ENCODE measurements around the gene CLIC5.
A peak's percentile ranks its signal among the peaks of the same experiment; 100 is the strongest.

CLIC5 gene

DNA sequence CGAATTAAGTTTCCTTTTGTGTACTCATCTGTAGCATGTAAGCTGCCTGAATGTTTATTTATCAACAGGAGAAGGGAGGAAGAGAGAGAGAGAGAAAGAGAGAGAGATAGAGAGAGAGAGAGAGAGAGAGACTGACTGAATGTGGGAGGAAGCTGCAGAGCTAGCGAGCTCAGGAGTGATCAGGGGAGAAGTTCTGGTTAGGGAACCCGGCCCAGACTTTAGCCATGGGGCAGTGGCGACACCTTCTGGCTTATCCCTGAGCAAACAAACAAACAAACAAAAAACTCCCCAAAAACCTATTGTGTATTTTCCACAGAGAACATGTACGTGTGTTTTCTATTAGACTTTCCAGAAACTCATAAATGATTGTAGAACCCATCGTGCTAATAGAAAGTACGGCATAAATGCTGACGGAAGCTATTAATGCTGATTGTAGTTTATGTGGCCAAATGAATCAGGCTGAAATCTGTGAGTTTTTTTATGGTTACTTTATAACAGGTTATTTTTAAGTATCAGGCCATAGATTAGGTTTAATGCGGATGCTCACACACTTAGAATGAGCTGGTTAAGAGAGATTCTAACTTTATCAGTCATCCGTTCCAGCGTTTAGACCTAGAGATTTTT is 92.8 kb downstream of the CLIC5 start:
- DNase-seq, result peak; percentile 16

DNA sequence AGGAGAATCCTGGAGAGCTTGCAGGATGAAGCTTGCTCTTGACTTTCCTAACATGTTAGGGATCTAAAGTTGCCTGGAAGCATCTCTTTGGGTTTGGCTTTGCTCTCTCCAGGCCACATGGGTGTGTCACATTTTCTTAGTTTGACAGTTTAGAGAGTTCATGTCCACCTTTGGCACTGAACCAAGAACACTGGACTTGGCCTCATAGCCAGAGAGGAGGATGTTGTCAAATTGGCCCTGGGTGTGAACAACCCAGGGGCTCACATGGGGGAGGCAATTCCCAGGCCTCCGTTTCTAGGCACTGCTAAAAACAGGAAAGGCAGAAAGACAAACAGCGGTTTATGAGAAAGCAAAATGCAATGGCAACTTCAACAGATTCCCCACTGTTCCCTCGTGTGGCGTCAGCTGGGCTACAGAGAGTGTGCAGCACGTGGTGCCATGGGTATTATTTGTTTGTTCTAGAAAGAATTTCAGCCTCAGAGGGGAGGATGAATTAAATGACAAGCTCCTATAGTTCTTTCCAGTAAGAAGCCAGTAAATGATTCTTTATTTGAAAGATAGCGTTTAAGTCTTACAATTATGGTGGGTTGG is 93.9 kb downstream of the CLIC5 start:
- no peak for DNase-seq

DNA sequence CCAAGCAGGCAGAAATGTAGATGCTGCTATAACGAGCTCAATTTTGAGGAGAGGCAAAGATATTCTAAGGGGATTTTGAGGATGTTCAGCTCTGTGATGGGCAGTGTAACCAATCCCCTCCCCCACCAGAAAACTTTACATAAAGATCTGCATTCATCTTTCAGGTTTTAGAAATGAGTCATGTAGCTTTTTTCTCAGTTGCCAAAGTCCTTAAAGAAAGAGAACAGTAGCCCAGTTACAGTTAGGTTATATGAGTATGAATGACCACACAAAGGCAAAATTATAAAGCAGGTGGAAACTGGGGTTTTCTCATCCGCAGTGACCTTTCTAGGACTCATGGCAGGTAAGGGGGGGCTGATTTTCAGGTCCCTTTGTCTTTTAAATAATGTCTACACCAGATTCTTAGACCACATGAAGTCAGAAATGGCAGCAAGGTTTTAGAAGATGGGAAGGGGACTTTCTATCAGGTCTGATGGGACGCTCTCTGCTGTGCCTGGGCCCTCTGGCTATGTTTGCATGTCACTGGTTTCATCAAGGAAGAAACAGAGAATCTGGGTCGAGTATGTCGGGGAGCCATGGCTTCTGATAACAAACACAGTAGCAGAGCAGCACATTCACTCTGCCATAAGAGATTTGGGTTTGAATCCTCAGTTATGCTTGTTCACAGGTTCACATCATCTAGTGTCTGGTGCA is 94.7 kb downstream of the CLIC5 start:
- no peak for DNase-seq

DNA sequence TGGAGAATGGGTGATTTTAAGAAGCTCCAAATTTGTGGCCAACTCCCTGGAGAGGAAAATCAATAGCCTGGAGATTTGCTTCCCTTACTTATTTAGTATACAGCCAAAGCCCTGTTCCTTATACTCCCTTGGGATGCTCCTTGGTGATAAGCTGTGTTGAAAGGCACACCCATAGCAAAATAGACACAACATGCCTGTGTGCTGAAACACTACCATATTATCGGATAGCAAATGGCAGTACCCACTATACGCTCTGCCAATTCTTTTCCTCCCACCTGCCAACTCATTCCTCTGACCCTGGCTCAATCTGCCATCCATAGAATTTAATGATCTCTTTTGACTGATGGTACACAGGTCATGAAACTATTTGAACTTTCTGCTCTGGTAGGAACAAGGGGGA is 98.2 kb downstream of the CLIC5 start:
- DNase-seq, result no peak

DNA sequence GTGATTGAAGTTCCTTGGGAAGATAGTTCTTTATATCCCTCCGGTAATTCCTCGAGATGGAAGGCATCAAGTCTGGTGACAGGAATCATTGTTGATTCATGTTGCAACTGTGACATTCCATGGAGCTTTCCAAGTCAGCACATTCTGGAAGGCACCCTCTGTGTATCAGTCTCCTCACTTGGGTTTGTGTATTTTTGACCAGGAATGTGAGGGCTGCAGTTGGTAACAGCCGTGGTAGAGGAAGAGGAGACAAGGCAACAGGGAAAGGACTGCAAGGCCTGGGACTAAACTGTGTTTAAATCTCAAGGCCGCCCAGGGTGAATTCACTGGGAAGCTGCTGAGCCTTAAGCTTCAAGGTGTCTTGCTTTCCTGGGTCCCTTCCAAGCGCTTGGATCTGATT is 99.0 kb downstream of the CLIC5 start:
- DNase-seq, result no peak

DNA sequence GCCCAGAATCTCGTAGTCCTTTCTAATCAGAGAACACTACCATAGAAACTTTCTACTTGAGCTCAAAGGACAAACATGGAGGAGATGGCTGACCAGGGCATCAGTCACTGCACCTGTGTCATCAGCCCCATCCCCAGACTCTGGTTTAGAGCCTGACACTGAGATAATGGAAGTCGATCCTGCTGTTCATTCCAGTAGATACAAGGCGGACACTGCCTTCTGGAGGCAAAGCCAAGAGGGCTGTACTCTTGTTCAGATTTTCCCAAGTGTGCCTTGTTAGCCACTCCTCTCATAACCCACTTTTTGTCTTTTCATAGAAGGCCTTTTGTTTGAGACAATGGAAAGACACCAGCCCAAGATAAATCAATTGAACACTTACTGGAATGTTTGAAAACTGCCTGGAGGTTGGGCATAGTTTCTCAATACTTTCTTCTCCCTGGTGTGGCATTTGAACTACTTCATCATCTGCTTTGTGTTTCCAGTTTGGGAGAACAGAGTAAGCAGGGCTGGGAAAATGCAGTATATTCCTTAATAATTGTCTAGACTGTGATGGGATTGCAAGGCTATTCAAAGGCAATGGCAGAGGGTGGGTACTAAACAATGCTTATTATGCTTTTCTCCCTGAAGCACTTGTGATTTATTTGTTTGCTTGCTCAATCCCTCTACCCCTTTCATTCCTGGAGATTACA is 99.7 kb downstream of the CLIC5 start:
- no peak for DNase-seq

DNA sequence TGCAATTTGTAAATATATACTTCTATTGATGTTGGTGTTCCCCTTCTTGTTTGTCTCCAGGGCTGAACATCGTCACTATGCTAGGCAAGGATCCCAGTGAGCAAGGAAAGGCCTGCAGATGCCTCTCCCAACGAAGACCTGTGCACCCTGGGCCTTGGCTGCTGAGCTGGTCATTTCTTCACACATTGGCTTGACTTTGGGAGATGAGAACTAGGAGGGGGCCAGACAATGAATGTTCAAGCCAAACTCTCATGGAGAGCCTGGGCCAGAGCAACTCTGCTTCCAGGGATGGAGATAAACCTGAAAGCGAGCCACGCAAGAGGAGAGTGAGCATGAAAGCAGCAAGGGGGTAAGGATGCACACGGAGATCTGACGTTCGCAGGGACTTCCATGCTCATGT is 104.0 kb downstream of the CLIC5 start:
- DNase-seq, result no peak

DNA sequence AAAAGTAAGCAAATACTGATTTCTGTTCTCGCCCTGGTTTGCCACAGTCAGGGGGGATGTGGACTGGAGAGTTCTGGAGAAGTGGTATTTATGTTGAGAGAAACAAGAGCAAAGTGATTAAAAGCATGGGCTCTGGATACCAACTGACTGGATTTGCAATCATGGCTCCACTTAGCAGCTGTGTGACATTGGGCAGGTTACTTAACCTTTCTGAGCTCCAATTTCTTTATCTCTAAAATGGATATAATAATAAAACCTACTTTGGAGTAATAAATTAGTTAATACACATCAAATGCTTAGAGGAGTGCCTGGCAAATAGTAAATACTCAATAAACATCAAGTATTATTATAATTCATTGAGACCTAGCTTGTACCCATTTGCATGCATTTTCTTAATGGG is 111.7 kb downstream of the CLIC5 start:
- DNase-seq, result no peak

DNA sequence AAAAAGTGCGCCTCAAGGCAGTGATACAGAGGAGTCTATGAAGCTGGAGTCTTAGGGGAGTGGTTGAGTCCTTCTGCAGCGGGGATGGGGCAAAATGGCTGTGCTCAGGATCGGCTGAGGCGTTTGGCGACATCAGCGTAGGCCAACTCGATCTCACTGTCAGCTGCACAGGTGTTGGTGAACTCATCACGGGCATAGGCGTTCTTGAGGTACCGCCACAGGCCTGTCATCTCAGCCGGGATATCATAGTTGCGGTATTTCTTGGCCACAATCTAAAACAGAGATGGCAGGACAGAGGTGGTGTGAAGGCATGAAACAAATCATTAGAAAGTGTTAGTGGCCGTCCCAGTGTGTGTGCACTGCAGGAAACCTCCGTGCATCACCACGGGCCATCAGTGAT is 112.7 kb downstream of the CLIC5 start:
- DNase-seq, result no peak

DNA sequence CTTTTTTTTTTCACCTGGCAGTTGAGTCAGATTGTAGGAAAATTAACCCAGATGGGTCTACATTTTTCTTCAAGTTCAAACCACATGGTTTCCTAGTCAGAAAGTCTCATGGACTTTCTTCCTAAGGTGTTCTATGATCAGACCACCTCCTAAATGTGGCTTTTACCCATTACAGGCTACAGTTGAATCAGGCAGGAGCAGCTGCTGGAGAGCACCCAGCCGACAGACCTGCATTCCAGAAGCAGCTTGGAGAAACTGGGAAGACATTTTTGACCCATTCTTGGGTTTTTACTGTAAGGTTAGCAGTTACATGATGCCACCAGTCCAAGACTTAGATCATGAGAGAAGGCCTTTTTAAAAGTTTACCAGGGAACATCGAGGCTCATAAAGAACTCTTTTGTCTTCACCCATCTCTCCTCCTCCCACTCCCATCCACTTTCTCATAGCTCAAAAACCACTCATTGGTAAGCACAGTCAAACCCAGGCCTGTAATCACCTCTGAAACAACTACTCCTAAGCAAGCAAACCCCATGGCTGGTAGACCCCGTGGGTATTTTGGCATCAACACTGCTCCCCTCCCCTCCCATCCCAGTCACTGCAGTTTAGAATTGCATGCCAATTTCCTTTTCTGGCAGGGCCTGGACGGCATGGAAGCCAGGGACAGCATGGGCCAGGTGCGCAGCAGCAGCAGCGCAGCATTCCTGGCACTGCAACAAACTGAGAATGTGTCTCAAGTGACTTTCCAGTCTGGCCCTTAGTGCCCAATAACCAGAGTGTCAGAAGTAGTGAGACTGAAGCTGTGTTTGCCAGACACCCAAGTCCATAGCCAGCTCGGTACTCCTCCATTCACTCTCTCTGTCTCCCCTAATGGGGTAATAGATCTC is 113.7 kb downstream of the CLIC5 start:
- DNase-seq, result no peak

DNA sequence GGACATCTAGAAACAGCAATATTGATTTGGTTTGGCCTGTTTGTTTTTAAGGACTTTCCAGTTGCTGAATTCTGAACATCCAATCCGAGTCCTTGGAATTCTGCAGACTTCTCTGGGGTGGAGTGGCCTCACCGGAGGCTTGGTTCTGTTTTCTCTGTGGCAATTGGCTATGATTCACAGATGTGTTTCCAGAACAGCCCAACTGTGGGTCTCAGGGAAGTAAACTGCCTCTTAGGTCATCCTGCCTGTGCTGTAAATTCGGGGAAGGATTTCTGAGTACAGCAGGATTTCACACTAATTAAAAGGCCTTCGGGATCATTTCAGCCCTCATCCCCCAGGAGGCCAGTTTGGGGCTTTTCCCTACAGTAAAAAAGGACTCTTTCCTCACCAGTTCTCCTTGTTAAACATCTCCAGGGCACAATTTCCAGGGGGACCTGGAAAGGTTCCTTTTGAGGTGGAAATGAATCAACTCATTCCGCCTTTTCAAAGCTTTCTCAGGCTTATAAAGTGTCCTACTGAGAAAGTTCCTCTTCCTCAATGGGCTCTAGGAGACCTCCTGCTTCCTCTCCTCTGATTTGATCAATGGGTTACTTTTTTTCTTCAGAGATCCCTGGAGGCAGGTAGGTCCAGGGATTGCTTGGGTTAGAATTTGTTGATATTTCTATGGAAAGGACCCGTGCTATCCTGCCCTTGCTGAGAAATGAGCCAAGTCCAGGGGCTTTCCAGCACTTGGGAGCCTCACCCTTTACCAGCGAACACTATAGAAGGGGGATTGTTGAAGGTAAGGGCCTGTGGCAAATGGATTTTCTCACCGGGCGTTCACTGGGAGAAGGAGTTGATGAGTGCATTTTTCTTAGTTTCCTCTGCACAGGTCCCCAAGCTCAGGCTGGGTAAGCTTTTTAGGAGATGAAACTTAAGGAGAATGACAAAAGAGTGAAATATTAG is 114.6 kb downstream of the CLIC5 start:
- no peak for DNase-seq

DNA sequence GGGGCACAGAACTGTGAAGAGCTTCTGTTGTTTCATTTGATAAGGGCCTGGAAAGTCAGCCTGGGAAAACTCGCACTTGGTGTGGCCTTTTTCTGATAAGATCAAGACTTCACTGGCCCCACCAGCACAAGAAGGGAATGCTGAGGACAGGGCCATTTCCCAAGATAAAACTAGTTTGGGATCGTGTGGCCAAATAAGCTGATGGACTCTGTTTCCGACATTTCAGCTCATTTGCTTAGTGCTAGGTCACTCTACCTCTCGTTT is 116.0 kb downstream of the CLIC5 start:
- DNase-seq, result no peak

DNA sequence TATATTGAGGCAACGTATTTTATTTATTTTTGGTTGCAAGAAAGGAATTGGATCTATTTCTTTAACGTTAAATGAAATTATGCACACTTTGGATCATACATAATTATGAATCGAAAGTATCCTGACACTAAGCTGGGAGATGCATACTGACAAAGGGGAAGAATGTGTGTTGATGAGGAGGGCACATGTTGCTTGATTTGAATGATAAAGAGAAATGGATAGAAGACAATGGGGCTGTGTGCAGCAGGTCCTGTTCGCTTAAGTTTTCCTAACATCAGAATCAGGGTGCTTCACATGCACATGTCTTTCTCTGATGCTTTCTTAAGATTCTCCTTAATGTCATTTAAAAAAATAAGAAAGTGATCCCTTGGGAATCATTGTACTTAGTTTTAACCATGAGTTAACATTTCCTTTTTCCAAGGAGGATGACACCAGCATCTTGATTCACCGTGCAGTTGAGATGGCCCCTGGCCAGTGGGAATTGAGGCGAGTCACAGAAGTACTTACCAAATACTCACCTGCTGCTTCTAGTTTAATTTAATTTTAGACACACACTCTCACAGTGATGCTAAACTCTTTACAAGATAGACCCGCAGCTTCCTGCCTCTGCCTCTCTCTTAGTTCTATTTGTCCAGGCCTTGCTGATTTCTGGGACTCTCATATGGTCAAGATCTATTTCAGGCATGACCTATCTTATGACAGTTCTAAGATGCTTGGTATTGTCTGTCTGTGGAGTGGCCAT is 116.5 kb downstream of the CLIC5 start:
- no peak for DNase-seq

DNA sequence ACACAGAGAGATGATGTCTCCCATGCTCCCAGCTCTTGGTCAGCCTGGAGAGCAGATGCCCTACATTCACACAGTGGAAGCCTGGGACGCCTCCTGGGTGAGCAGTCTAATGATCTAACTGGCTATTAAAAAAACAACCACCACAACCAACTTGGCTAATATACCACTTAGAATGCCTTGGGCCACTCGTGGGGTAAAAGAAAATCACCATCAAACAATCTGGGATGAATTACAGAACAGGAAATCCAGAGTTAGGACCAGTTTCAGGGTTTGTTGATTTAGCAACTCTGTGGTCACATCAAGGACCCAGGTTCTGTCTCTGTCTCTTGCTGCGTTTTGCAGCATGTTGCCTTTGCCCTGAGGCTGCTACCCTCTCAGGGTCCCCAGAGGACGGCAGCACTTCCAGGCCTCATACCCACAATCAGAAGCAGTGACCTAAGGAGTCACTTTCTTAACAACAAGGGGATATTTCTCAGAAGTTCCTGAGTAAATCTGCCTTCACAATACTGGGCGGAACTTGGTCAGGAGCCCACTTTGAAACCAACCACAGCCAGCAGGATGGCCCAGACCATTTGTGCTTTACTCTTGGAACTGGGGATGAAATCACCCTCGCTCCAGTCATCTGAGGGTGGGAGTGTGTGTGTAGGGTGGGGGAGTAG is 118.7 kb downstream of the CLIC5 start:
- DNase-seq, result no peak

DNA sequence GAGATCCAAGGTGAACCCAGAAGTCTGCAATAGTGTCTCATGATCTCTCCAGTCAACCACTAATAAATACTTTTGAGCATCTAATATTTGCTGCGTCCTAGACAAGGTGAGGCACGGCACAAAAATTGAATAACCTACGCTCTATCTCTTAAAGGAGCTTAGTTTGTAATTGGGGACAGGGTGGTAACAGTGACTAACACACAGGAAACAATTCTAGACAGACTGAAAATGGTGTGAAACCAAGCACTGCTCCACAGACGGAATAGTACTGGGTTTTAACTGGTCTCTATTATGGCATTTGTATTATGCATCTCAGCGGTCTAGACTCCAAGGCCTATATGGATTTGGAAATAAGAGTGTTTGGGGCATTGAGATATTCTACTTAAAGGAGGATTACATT is 120.1 kb downstream of the CLIC5 start:
- no peak for DNase-seq

DNA sequence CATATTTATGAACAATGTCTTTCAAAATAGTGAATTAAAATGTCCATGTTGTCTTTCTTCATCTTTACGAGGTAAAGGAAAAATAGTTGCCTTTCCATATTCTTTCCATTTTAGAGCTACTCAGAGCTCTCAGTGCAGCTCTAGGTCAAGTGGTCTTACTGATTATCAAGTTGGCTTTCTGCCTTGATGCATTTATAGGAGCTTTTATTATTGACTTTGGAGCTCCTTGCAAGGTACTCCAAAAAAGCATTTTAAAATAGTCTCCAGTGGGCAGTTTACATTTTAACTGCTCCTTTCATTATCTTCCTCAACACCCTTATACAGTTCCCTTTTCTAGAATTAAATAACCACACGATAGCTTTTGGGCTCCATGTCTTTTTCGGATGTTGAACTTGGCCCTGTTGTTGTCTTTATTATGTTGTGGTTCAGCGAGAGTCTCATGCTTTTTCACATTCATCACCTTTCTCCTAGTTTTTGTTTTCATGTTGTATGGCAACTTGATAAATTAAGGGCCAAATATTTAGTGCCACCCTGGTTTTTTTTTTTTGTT is 122.9 kb downstream of the CLIC5 start:
- DNase-seq, result no peak

DNA sequence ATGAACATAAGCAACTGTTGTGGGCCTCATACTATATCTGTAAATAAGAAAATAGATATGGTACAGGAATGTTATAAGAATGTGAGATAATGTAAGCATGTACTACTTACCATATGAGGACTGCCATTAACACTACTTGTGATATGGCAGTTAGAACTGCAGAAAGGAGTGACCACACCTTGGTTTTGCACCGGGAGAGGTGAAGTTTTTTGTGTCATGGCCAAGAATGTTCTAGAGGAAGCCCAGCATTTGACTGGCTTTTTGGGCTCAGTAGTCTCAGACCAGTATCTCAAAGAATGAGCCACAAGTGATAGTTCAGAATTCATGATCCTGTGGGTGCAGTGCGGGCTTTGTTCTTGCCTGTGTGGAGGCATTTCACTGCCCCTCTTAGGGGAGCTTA is 123.5 kb downstream of the CLIC5 start:
- no peak for DNase-seq

DNA sequence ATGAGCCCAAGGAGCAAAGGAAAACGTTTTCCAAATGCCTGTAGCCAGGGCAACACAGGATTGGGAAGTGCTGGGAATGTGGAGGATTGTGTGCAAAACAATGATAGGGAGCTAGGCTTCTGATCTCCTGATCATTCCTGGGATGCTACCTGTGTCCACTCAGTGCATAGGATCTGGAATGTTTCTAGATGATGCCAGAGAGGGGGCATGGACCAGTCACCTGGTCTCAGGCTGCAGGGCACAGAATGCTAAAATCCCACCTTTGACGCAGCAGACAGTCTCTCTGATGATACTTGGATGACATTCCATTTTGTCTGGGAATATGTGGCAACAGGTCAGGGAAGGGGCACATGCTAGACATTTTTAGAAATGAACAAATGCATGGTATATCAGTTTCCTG is 128.9 kb downstream of the CLIC5 start:
- no peak for DNase-seq

DNA sequence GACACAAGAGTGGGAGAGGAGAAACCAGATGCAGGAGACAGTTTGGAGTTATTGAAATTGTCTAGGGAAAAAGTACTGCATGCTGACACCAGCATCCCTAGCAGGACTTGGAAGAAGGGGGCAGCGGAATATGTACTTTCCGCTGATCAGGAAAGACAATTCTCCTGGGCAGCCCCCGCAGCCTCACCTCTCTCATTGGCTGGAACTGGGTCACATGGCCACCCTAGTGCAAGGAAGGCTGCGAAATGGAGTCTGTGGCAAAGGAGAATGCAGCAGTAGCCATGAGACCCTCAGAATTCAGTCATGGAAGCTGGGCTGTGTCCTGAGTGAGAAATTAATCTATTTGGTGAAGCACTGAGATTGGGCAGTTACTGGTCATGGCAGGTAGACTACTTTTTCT is 131.3 kb downstream of the CLIC5 start:
- no peak for DNase-seq

DNA sequence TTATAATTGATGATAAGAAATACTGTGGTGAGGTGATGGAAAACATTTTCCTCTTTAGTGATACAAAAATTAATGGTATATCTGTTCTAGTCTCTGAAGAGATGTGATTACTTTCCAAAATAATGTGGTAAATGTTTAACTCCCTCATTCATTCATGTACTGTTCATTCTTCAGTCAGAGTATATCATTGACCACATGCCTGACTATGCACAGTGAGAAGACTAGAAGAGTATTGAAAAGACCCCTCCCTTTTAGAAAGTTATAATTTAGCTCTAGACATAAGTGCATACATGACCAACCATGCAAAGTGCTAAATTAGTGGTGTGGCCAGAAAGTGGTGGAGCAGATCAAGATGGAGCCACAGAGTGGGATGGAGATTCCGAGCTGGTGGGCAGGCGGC is 133.0 kb downstream of the CLIC5 start:
- no peak for DNase-seq

Data from effector CD4-positive, alpha-beta T cell (primary cell).